H1 (cell line): ENCODE results near the gene IL21R.

ENCODE experiments used
- CBX5 ChIP-seq: fragments of 300-800, 300-1000 bp; sonication (generic); IDR thresholded peaks from 2 replicates; pipeline ENCODE4 v1.7.1; 2016; ENCODE audit warnings: antibody characterized with exemption, low read length, low read depth
- EGR1 ChIP-seq: IDR thresholded peaks from 2 replicates; pipeline ENCODE4 v1.6.1; 2011; ENCODE audit warnings: low read depth, low read length, borderline replicate concordance
- EP300 ChIP-seq, 2 experiments: IDR thresholded peaks; 1 replicate in 1 of 2; 2 replicates in 1 of 2; pipeline ENCODE4 v1.6.1; 2011 to 2012; ENCODE audit warnings: low read depth in 2 of 2, low read length in 2 of 2, mild to moderate bottlenecking in 2 of 2, borderline replicate concordance in 1 of 2, inconsistent platforms in 1 of 2, moderate library complexity in 1 of 2
- EZH2 ChIP-seq: fragments of 200-600 bp; sonication (generic); IDR thresholded peaks from 2 replicates; pipeline ENCODE4 v1.7.1; 2012; ENCODE audit warnings: low read depth, mild to moderate bottlenecking, moderate library complexity, low read length, inconsistent platforms; ENCODE audit not compliant: severe bottlenecking
- HDAC6 ChIP-seq: IDR thresholded peaks from one replicate; pipeline ENCODE4 v1.7.1; 2012; ENCODE audit warnings: low read depth, mild to moderate bottlenecking, inconsistent platforms, low read length, moderate library complexity
- POLR2A ChIP-seq, 2 experiments: IDR thresholded peaks; 1 replicate in 1 of 2; 2 replicates in 1 of 2; pipeline ENCODE4 v1.6.1; 2011; ENCODE audit warnings: low read depth in 2 of 2, low read length in 2 of 2, mild to moderate bottlenecking in 2 of 2; ENCODE audit errors: control extremely low read depth in 1 of 2
- RAD21 ChIP-seq, 2 experiments: IDR thresholded peaks in 1 of 2; conservative IDR thresholded peaks in 1 of 2; 2 replicates each; pipeline ENCODE4 v1.6.1; 2011; ENCODE audit warnings: low read depth in 2 of 2, low read length in 2 of 2, improper control_type of control experiment in 1 of 2, inconsistent platforms in 1 of 2, mild to moderate bottlenecking in 1 of 2, moderate library complexity in 1 of 2
- RBBP5 ChIP-seq: IDR thresholded peaks from 2 replicates; pipeline ENCODE4 v1.7.1; 2012; ENCODE audit warnings: low read depth, mild to moderate bottlenecking, inconsistent platforms, low read length, moderate library complexity, borderline replicate concordance
- SIX5 ChIP-seq: IDR thresholded peaks from 2 replicates; pipeline ENCODE4 v1.6.1; 2011; ENCODE audit warnings: mild to moderate bottlenecking, low read depth, low read length
- SRF ChIP-seq: IDR thresholded peaks from 2 replicates; pipeline ENCODE4 v1.6.1; 2011; ENCODE audit warnings: mild to moderate bottlenecking, low read depth, low read length, moderate library complexity
- SUZ12 ChIP-seq: fragments of 200-600 bp; sonication (generic); IDR thresholded peaks from 2 replicates; pipeline ENCODE4 v1.6.1; 2012; ENCODE audit warnings: mild to moderate bottlenecking, inconsistent platforms, low read length, moderate library complexity, mixed read lengths
- TBP ChIP-seq: IDR thresholded peaks from 2 replicates; pipeline ENCODE4 v1.6.1; 2011; ENCODE audit warnings: low read depth, low read length, improper control_type of control experiment
- TF ChIP-seq, protein P1 (sequence below), 3 experiments: IDR thresholded peaks; 1 replicate in 2 of 3; 2 replicates in 1 of 3; pipeline versions ENCODE4 v1.5.1 to v1.6.1; 2011; ENCODE audit warnings: low read length in 3 of 3, mild to moderate bottlenecking in 3 of 3, inconsistent platforms in 2 of 3, low read depth in 1 of 3, moderate library complexity in 1 of 3; ENCODE audit not compliant: insufficient read depth in 1 of 3; ENCODE audit errors: control extremely low read depth in 1 of 3
- TF ChIP-seq, protein P2 (sequence below): IDR thresholded peaks from 2 replicates; pipeline ENCODE4 v1.6.1; 2012; ENCODE audit warnings: low read length, inconsistent platforms

DNA sequence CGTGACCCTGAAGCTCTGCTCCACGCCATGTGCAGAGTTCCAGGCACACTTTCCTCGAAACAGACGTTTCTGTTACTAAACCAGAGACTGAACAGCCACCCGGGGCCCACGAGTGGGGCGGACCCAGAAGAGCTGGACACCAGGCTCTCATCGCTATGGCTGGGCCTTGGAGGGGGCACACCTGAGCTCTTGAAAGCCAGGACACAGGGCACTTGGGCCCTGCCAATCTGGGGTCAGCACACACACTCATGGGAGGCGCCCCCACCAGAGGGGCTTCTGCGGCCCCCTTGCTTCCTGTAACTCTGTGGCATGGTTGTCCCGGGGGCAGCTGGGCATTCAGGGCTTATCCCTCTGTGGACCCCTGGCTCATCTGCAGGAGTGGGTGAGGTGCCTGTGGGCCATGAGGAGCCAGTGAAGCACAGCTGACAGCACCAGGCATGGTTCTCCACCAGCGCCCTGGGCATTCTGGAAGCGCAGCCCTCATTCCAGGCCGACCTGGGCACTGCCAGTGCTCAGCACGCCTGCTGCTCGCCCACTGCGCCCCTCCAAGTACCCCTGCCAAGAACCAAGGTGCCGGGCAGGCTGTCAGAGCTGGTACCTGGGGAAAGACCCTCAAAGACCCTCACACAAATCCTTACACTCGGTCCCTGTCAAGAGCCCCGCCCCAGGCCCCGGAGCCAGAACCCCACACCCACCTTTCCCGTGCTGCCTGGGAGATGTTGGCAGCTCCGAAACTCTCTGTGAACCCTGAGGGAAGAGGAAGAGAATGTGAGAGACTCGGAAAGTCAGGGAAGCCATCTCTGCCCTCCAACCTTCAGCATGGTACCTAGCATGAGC is 61.1 kb downstream of the IL21R start:
- TF ChIP-seq, protein P1, sequence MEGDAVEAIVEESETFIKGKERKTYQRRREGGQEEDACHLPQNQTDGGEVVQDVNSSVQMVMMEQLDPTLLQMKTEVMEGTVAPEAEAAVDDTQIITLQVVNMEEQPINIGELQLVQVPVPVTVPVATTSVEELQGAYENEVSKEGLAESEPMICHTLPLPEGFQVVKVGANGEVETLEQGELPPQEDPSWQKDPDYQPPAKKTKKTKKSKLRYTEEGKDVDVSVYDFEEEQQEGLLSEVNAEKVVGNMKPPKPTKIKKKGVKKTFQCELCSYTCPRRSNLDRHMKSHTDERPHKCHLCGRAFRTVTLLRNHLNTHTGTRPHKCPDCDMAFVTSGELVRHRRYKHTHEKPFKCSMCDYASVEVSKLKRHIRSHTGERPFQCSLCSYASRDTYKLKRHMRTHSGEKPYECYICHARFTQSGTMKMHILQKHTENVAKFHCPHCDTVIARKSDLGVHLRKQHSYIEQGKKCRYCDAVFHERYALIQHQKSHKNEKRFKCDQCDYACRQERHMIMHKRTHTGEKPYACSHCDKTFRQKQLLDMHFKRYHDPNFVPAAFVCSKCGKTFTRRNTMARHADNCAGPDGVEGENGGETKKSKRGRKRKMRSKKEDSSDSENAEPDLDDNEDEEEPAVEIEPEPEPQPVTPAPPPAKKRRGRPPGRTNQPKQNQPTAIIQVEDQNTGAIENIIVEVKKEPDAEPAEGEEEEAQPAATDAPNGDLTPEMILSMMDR (IDR thresholded peaks at IDR 0.05; ENCODE audit: control extremely low read depth in 1 of 3, insufficient read depth in 1 of 3, low read depth in 1 of 3, low read length in 3 of 3) = no peak
- no peak for TF ChIP-seq HDAC6
- no peak for TF ChIP-seq EP300 (IDR thresholded peaks at IDR 0.05; ENCODE audit: borderline replicate concordance in 1 of 2, low read depth in 2 of 2, low read length in 2 of 2)
- TF ChIP-seq SIX5 = no peak
- no peak for TF ChIP-seq EGR1
- TF ChIP-seq RBBP5 = no peak
- no peak for TF ChIP-seq SRF
- TF ChIP-seq EZH2 = no peak
- TF ChIP-seq POLR2A (IDR thresholded peaks at IDR 0.05; ENCODE audit: control extremely low read depth in 1 of 2, low read depth in 2 of 2, low read length in 2 of 2) = no peak
- no peak for TF ChIP-seq SUZ12
- no peak for TF ChIP-seq CBX5
- no peak for TF ChIP-seq RAD21 (IDR thresholded peaks at IDR 0.05 in 1 of 2, conservative IDR thresholded peaks at IDR 0.05 in 1 of 2; ENCODE audit: low read depth in 2 of 2, low read length in 2 of 2)
- TF ChIP-seq TBP = no peak
- TF ChIP-seq, protein P2, sequence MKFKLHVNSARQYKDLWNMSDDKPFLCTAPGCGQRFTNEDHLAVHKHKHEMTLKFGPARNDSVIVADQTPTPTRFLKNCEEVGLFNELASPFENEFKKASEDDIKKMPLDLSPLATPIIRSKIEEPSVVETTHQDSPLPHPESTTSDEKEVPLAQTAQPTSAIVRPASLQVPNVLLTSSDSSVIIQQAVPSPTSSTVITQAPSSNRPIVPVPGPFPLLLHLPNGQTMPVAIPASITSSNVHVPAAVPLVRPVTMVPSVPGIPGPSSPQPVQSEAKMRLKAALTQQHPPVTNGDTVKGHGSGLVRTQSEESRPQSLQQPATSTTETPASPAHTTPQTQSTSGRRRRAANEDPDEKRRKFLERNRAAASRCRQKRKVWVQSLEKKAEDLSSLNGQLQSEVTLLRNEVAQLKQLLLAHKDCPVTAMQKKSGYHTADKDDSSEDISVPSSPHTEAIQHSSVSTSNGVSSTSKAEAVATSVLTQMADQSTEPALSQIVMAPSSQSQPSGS = no peak
